Measurements from ENCODE around the gene CTDSP2.

DNA sequence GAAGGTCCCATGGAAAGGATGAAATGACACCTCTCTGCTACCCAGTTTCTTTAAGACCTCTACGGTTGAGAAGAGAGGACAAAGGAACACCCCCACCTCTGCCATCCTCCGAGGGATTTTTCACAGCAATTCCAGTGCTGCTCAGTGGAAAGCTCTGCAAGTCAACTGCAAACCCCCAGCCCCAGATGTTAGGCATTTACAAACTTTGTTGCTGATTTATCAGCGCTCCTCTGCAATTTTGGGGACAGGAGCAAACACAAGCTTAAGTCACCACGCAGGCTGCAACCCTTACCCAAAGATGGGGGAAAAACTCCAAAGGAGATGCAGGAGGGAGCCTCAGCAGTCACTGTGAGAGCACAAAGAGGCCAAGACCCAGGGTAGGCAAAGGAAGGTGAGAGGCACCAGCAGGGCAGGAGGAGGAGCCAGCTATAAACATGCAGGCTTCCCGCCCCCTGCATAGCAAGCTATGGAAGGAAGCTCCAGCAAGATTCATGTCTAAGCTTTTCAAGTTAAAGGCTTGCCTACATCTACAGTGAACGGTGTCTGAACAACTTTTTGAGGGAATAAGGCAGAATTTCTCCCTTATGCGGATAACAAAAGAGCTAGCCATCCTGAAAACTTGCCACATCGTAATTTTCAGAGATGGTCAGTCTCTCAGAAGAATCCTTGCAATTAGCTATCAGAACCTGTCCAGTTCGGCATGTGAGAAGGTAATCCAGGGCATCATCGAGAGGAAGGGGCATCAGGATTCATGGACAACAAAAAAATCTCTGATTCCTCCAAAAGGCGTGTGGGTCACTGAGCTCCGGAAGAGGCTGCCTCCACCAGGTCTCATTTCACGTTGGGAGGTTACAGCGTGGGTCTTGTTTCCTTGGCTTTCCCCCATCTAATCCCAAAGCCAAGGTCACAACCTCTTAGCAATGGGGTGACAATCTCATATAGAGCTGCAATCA lies 3.9 kb downstream of the CTDSP2 start:
- TF ChIP-seq POLR2A (IDR thresholded peaks at IDR 0.05; ENCODE audit: borderline replicate concordance, extremely low read depth, insufficient read depth, insufficient read length), result no peak
- no peak for TF ChIP-seq SIN3A (IDR thresholded peaks at IDR 0.05; ENCODE audit: low read depth)
- TF ChIP-seq ELF1 (IDR thresholded peaks at IDR 0.05; ENCODE audit: borderline replicate concordance, low read depth), result no peak
- TF ChIP-seq CTCF (IDR thresholded peaks at IDR 0.05 in 2 of 3, conservative IDR thresholded peaks at IDR 0.05 in 1 of 3; ENCODE audit: borderline replicate concordance in 1 of 3, insufficient read depth in 1 of 3, low read depth in 2 of 3, low read length in 2 of 3), result no peak
- TF ChIP-seq EZH2 (IDR thresholded peaks at IDR 0.05), result no peak
- no peak for TF ChIP-seq SP1 (IDR thresholded peaks at IDR 0.05; ENCODE audit: low read depth)
- TF ChIP-seq, protein P1, sequence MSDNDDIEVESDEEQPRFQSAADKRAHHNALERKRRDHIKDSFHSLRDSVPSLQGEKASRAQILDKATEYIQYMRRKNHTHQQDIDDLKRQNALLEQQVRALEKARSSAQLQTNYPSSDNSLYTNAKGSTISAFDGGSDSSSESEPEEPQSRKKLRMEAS (IDR thresholded peaks at IDR 0.05), result no peak
- no peak for TF ChIP-seq ZNF274 (IDR thresholded peaks at IDR 0.05; ENCODE audit: low read depth, low read length)
- no peak for TF ChIP-seq ZFX (IDR thresholded peaks at IDR 0.05)
- no peak for TF ChIP-seq POLR2AphosphoS5 (IDR thresholded peaks at IDR 0.05; ENCODE audit: low read depth, low read length)
- no peak for TF ChIP-seq EZH2phosphoT487 (IDR thresholded peaks at IDR 0.05; ENCODE audit: borderline replicate concordance)
- no peak for TF ChIP-seq JUND (IDR thresholded peaks at IDR 0.05)
- no peak for TF ChIP-seq CEBPB (IDR thresholded peaks at IDR 0.05; ENCODE audit: low read depth)
- TF ChIP-seq FOSL1 (IDR thresholded peaks at IDR 0.05; ENCODE audit: low read depth), result no peak

All from HCT116 (cell line).